ENCODE results near the gene AUP1. TPM values are rescaled to one million over a fixed set of nuclear protein-coding genes. Genes with fewer than 3 reads are reported as not detected.

AUP1 gene
- total RNA-seq, 4 donors from 2014 or later, result 93.7 to 168 (median 112) TPM

DNA sequence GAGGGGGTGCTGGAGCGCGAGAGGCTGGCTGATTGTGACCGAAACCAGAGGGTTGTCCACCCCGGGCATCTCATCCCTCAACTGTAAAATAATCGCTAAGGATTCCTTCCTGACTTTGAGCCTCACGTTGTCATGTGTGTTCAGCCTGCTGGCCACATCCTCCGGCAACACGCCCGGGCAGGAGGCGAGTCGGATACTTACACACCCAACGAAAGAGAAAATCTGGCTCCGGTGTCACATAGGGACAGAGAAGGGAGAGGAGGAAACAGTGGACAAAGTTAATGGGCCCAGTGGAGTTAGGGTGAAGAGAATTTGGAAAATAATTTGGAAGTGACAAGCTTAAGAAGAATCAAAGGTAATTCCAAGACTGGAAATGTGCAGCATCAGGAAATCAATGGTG lies 12.9 kb downstream of the AUP1 start:
- TF ChIP-seq, protein P1, sequence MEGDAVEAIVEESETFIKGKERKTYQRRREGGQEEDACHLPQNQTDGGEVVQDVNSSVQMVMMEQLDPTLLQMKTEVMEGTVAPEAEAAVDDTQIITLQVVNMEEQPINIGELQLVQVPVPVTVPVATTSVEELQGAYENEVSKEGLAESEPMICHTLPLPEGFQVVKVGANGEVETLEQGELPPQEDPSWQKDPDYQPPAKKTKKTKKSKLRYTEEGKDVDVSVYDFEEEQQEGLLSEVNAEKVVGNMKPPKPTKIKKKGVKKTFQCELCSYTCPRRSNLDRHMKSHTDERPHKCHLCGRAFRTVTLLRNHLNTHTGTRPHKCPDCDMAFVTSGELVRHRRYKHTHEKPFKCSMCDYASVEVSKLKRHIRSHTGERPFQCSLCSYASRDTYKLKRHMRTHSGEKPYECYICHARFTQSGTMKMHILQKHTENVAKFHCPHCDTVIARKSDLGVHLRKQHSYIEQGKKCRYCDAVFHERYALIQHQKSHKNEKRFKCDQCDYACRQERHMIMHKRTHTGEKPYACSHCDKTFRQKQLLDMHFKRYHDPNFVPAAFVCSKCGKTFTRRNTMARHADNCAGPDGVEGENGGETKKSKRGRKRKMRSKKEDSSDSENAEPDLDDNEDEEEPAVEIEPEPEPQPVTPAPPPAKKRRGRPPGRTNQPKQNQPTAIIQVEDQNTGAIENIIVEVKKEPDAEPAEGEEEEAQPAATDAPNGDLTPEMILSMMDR (IDR thresholded peaks at IDR 0.05), result no peak
- TF ChIP-seq POLR2A (IDR thresholded peaks at IDR 0.05), result no peak
- H3K4me3 ChIP-seq (replicated peaks in 1 of 3), result no peak overlapping the region
- WGBS, 2 donors, result 63 to 64% methylated on average over 13 of the region's 13 CpGs
- H3K27me3 ChIP-seq, result peaks cover 50% of the 10 kb centered on the region
- intact Hi-C loops (cut with DNase I), result no loop called here
- no peaks in the 10 kb centered on the region for H3K9me3 ChIP-seq
- H3K36me3 ChIP-seq, result no peaks in the 10 kb centered on the region
- peaks cover 7 to 26% of the 10 kb centered on the region in 2 donors for H3K4me1 ChIP-seq
- no peak for DNase-seq
- H3K27ac ChIP-seq, result no peak overlapping the region

DNA sequence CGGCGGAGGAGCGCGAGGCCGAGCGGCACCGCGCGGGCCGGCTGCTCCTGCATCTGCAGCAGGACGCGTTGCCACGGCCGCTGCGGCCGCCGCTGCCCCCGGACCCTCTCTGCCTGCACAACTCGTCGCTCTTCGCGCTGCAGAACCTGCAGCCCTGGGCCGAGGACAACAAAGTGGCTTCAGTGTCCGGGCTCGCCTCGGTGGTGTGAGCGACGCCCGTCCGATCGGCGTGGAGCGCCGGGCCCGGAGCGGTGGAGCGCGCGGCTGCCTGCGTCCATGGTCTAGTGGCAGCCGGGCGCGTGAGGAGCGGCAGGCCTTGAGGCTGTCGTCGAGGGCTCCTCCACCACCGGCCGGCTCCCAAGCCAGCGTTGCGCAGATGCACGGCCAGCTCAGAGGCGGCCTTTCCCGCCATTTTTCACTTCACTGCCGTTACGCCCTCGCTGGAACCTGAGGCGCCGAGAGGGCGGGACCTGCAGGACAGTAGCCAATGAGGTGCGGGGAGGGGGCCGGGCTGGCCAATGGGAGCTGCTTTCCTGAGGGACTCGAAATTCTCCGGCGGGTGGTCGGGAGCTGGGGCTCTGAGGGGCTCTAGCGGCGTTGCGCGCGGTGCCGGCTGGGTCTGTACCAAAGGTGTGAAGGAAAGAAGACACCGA lies 13.4 kb downstream of the AUP1 start:
- no peak overlapping the region for H3K4me3 ChIP-seq (replicated peaks in 1 of 3)

DNA sequence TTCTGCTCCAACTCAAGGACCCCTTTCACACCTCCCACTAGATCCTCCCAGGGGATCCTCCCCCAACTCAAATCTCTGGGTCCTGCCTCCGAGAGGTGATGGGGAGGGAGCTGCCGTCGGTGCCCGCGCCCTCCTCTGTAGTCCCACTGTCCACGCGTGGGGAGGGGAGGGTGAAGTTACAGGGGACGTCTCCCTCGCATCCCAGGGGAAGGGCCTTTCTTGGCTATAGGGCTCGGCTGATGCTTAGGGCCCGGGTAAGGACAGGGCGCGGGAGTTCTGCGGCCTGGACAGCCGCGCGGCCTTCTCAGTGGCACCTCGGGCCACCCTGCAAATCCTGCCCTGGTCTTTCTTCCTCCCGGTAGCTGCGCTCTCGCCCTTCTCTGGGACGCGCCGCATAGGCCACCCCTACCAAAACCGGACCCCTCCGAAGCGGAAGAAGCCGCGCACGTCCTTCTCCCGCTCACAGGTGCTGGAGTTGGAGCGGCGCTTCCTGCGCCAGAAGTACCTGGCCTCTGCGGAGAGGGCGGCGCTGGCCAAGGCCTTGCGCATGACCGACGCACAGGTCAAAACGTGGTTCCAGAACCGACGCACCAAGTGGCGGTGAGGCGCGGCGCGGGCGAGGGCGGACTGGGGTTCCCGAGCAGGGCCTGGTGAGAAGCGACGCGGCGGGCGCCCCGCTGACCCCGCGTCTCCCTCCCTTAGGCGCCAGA lies 14.1 kb downstream of the AUP1 start:
- intact Hi-C loops (cut with DNase I), result no loop called here
- no peak overlapping the region for H3K4me3 ChIP-seq (replicated peaks in 1 of 3)

More for the DNA sequence above, 13.4 kb downstream of the AUP1 start:
- DNase-seq, result peak in 1 of 2 donors; percentile 38
- intact Hi-C loops (cut with DNase I), result no loop called here
- WGBS, 2 donors, result 0 to 6% methylated on average over 7 to 40 of the region's 72 CpGs
- H3K9me3 ChIP-seq, result no peaks in the 10 kb centered on the region
- H3K27ac ChIP-seq, result no peak overlapping the region
- peaks cover 53% of the 10 kb centered on the region for H3K27me3 ChIP-seq
- TF ChIP-seq POLR2A (IDR thresholded peaks at IDR 0.05), result no peak
- TF ChIP-seq, protein P1 (IDR thresholded peaks at IDR 0.05), result no peak
- peaks cover 7 to 26% of the 10 kb centered on the region in 2 donors for H3K4me1 ChIP-seq
- H3K36me3 ChIP-seq, result no peaks in the 10 kb centered on the region

GRCh38 chr2:74514368-74515270 lies 14.9 kb downstream of the AUP1 start, which contains the start of gene TLX2:
Gene TLX2 (plus strand): TSS chr2:74514450. CDS start chr2:74514807, 357 bp downstream.
- no peak for DNase-seq
- H3K27ac ChIP-seq, result no peak within 1 kb of the TSS
- no peaks in the 10 kb centered on the region for H3K9me3 ChIP-seq
- no peak within 1 kb of the TSS for H3K4me3 ChIP-seq (replicated peaks in 1 of 3)
- no peak for TF ChIP-seq POLR2A (IDR thresholded peaks at IDR 0.05)
- TF ChIP-seq, protein P1 (IDR thresholded peaks at IDR 0.05), result no peak
- intact Hi-C loops (cut with DNase I), result no loop called here
- peaks cover 53% of the 10 kb centered on the region for H3K27me3 ChIP-seq
- WGBS, 2 donors, result 9% methylated on average over 10 to 19 of the region's 82 CpGs
- peaks cover 7 to 26% of the 10 kb centered on the region in 2 donors for H3K4me1 ChIP-seq
- no peaks in the 10 kb centered on the region for H3K36me3 ChIP-seq

More for the DNA sequence above, 14.1 kb downstream of the AUP1 start:
- H3K27ac ChIP-seq, result no peak overlapping the region
- peaks cover 7 to 26% of the 10 kb centered on the region in 2 donors for H3K4me1 ChIP-seq
- peak in 1 of 2 donors; percentile 23 for DNase-seq
- H3K27me3 ChIP-seq, result peaks cover 53% of the 10 kb centered on the region
- TF ChIP-seq, protein P1 (IDR thresholded peaks at IDR 0.05), result no peak
- no peak for TF ChIP-seq POLR2A (IDR thresholded peaks at IDR 0.05)
- no peaks in the 10 kb centered on the region for H3K9me3 ChIP-seq
- H3K36me3 ChIP-seq, result no peaks in the 10 kb centered on the region
- 5 to 6% methylated on average over 18 to 23 of the region's 60 CpGs for WGBS, 2 donors

Measured in thyroid gland (tissue), 4 donors.